Testis (tissue), 2 donors: ENCODE data around the gene PAX7.

Source experiments
- POLR2A ChIP-seq: fragments of 450-650 bp; IDR thresholded peaks from one replicate; pipeline ENCODE4 v1.6.1; 2017; ENCODE audit warnings: antibody characterized with exemption, mild to moderate bottlenecking, moderate library complexity
- TF ChIP-seq, protein P1 (sequence below), 3 experiments: fragments of 450-650 bp in 2 of 3; fragments of 200-600 bp in 1 of 3; sonication (generic) in 1 of 3; IDR thresholded peaks; one replicate each; pipeline ENCODE4 v1.5.1; 2016 to 2019; ENCODE audit warnings: antibody characterized with exemption in 3 of 3, mild to moderate bottlenecking in 2 of 3, moderate library complexity in 1 of 3

DNA sequence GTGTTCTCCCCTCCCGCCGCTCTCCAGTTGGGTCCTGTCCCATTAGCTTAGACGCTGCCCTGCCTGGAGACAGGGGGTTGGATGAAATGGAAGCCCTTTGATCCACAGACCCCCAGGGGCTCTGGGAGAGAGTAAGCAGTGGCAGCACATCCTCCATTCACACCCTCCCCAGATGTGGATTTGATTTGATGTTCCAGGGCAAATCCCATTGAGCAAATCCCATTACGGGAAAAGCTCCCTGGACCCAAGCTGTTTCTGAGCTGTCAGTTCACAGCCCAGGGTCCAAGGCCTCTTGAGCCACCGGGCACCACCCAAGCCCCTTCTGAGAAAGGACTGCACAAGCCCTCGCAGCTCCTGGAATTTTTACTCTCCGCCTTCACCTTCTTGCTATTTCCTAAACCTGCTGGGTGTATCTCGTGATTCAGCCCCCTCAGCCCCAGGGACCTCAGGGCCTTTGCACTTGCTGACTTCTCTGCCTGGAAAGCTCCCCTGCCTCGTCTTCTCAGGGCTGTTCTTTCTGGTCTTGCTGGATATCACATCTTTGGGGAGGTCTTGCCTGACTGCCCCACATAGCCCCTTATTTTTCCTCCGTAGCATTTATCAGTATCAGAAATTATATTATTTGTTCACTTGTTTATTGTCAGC, 101.1 kb downstream of the PAX7 start:
- TF ChIP-seq, protein P1, sequence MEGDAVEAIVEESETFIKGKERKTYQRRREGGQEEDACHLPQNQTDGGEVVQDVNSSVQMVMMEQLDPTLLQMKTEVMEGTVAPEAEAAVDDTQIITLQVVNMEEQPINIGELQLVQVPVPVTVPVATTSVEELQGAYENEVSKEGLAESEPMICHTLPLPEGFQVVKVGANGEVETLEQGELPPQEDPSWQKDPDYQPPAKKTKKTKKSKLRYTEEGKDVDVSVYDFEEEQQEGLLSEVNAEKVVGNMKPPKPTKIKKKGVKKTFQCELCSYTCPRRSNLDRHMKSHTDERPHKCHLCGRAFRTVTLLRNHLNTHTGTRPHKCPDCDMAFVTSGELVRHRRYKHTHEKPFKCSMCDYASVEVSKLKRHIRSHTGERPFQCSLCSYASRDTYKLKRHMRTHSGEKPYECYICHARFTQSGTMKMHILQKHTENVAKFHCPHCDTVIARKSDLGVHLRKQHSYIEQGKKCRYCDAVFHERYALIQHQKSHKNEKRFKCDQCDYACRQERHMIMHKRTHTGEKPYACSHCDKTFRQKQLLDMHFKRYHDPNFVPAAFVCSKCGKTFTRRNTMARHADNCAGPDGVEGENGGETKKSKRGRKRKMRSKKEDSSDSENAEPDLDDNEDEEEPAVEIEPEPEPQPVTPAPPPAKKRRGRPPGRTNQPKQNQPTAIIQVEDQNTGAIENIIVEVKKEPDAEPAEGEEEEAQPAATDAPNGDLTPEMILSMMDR (IDR thresholded peaks at IDR 0.05): no peak
- TF ChIP-seq POLR2A: no peak
